ENCODE data around the gene SH3D21.

DNA sequence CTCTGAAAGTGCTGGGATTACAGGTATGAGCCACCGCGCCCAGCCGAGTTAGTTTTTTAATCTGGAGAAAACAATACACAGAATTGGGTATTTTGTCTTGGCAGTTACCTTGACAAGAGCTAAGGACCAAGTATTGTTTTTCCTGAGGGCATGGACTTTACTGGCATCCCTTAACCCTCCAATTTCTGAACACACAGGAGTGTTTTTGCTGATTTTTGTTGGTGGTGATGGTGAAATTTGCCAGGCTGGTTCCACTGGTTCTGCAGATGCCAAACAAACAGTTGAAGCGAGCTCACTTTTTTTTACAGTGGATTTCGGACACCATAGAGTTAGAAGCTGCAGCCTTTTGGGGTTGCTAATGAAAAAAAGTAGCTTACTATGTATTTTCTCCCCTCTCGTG lies 37.2 kb upstream of the SH3D21 start:
- TF ChIP-seq, protein P1, sequence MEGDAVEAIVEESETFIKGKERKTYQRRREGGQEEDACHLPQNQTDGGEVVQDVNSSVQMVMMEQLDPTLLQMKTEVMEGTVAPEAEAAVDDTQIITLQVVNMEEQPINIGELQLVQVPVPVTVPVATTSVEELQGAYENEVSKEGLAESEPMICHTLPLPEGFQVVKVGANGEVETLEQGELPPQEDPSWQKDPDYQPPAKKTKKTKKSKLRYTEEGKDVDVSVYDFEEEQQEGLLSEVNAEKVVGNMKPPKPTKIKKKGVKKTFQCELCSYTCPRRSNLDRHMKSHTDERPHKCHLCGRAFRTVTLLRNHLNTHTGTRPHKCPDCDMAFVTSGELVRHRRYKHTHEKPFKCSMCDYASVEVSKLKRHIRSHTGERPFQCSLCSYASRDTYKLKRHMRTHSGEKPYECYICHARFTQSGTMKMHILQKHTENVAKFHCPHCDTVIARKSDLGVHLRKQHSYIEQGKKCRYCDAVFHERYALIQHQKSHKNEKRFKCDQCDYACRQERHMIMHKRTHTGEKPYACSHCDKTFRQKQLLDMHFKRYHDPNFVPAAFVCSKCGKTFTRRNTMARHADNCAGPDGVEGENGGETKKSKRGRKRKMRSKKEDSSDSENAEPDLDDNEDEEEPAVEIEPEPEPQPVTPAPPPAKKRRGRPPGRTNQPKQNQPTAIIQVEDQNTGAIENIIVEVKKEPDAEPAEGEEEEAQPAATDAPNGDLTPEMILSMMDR (IDR thresholded peaks at IDR 0.05; ENCODE audit: insufficient read depth, low read length, poor library complexity, severe bottlenecking): no peak
- no peak for TF ChIP-seq EZH2phosphoT487 (conservative IDR thresholded peaks at IDR 0.05; ENCODE audit: low read length)

Data from SU-DHL-6 (cell line).